Liver (tissue), 9 donors: ENCODE measurements around the gene SH3D21. TPM values are rescaled to one million over a fixed set of nuclear protein-coding genes. Genes with fewer than 3 reads are reported as not detected.

Source experiments
- DNase-seq: peaks from one replicate; pipeline ENCODE4 v3.0.0-alpha.2; 2017; ENCODE audit warnings: low spot score
- H3K27ac ChIP-seq, 2 donors: one replicate each; pipeline ENCODE4 v1.7.0; 2013; ENCODE audit warnings: inconsistent platforms in 2 of 2, low read length in 2 of 2, control low read depth in 1 of 2, low read depth in 1 of 2, mild to moderate bottlenecking in 1 of 2
- H3K27me3 ChIP-seq, 4 donors: one replicate each; pipeline versions ENCODE4 v1.6.1 to v1.7.0; 2013; ENCODE audit warnings: low read length in 3 of 4, inconsistent platforms in 1 of 4, mild to moderate bottlenecking in 1 of 4, moderate library complexity in 1 of 4; ENCODE audit not compliant: control insufficient read depth in 4 of 4, insufficient read depth in 4 of 4
- H3K36me3 ChIP-seq, 4 donors: one replicate each; pipeline versions ENCODE4 v1.6.1 to v1.7.0; 2013; ENCODE audit warnings: low read length in 3 of 4, mild to moderate bottlenecking in 3 of 4, low read depth in 1 of 4, moderate library complexity in 1 of 4; ENCODE audit not compliant: control insufficient read depth in 4 of 4, insufficient read depth in 3 of 4
- H3K4me1 ChIP-seq, 4 donors: one replicate each; pipeline versions ENCODE4 v1.6.1 to v1.7.0; 2013; ENCODE audit warnings: low read length in 3 of 4, mild to moderate bottlenecking in 3 of 4, moderate library complexity in 1 of 4; ENCODE audit not compliant: control insufficient read depth in 4 of 4, insufficient read depth in 4 of 4
- H3K4me3 ChIP-seq, 3 donors: one replicate each; pipeline versions ENCODE4 v1.6.1 to v1.7.0; 2013; ENCODE audit warnings: low read length in 3 of 3, control low read depth in 1 of 3, low read depth in 1 of 3, mild to moderate bottlenecking in 1 of 3
- H3K9ac ChIP-seq, 2 donors: one replicate each; pipeline ENCODE4 v1.7.0; 2013; ENCODE audit warnings: low read length in 2 of 2, mild to moderate bottlenecking in 2 of 2, moderate library complexity in 2 of 2, control low read depth in 1 of 2, low read depth in 1 of 2
- H3K9me3 ChIP-seq, 4 donors: one replicate each; pipeline versions ENCODE4 v1.6.1 to v1.7.0; 2013; ENCODE audit warnings: low read length in 3 of 4; ENCODE audit not compliant: control insufficient read depth in 4 of 4
- EGR1 ChIP-seq, 2 donors: IDR thresholded peaks; 2 replicates each; pipeline ENCODE4 v1.6.1; 2016 to 2018; ENCODE audit warnings: antibody characterized with exemption in 2 of 2, low read depth in 2 of 2
- FOXA1 ChIP-seq: IDR thresholded peaks from 2 replicates; pipeline ENCODE4 v1.6.1; 2016; ENCODE audit warnings: antibody characterized with exemption
- FOXA2 ChIP-seq: IDR thresholded peaks from 2 replicates; pipeline ENCODE4 v1.6.1; 2016; ENCODE audit warnings: antibody characterized with exemption
- HNF4G ChIP-seq: IDR thresholded peaks from 2 replicates; pipeline ENCODE4 v1.6.1; 2016; ENCODE audit warnings: antibody characterized with exemption
- JUND ChIP-seq, 2 donors: IDR thresholded peaks; 2 replicates each; pipeline ENCODE4 v1.6.1; 2016; ENCODE audit warnings: antibody characterized with exemption in 2 of 2
- NR2F2 ChIP-seq: IDR thresholded peaks from 2 replicates; pipeline ENCODE4 v1.6.1; 2016; ENCODE audit warnings: antibody characterized with exemption
- RAD21 ChIP-seq, 2 donors: IDR thresholded peaks; 2 replicates each; pipeline ENCODE4 v1.6.1; 2016; ENCODE audit warnings: antibody characterized with exemption in 2 of 2, mild to moderate bottlenecking in 2 of 2
- RXRA ChIP-seq, 2 donors: IDR thresholded peaks; 2 replicates each; pipeline ENCODE4 v1.6.1; 2017 to 2018; ENCODE audit warnings: antibody characterized with exemption in 2 of 2, mild to moderate bottlenecking in 1 of 2
- SP1 ChIP-seq: IDR thresholded peaks from 2 replicates; pipeline ENCODE4 v1.6.1; 2018; ENCODE audit warnings: antibody characterized with exemption, mild to moderate bottlenecking
- TAF1 ChIP-seq: conservative IDR thresholded peaks from 2 replicates; pipeline ENCODE4 v1.6.1; 2016; ENCODE audit warnings: antibody characterized with exemption, mild to moderate bottlenecking
- YY1 ChIP-seq: IDR thresholded peaks from 2 replicates; pipeline ENCODE4 v1.6.1; 2016; ENCODE audit warnings: antibody characterized with exemption, mild to moderate bottlenecking
- WGBS: extraction: QIAGEN DNeasy Blood & Tissue Kit; methylation state at CpG from one replicate; pipeline ENCODE4 v1.1.7; 2013; 5-methylcytosine and 5-hydroxymethylcytosine counted together
- polyA plus RNA-seq, 2 donors: library from polyadenylated mRNA; stranded (reverse) in 1 of 2; unstranded in 1 of 2; fragments of 200-250 nt in 1 of 2; fragments of >200 nt in 1 of 2; fragmentation: Nextera tagmentation in 1 of 2; extraction: Ambion mirVana in 1 of 2; gene quantifications; one replicate each; pipeline versions ENCODE4 v1.2.1 to v1.2.3, GENCODE V29; 2013 to 2015
- total RNA-seq, 2 donors: library from RNA; depleted of rRNA; stranded (reverse); fragments of >200 nt; gene quantifications; one replicate each; pipeline ENCODE4 v1.2.3, GENCODE V29; 2014
- TF ChIP-seq, protein P1 (sequence below): IDR thresholded peaks from 2 replicates; pipeline ENCODE4 v1.6.1; 2016; ENCODE audit warnings: antibody characterized with exemption
- TF ChIP-seq, protein P2 (sequence below): IDR thresholded peaks from 2 replicates; pipeline ENCODE4 v1.6.1; 2016; ENCODE audit warnings: antibody characterized with exemption, mild to moderate bottlenecking
- TF ChIP-seq, protein P3 (sequence below): IDR thresholded peaks from 2 replicates; pipeline ENCODE4 v1.6.1; 2016; ENCODE audit warnings: antibody characterized with exemption
- TF ChIP-seq, protein P4 (sequence below): fragments of 150-350 bp; IDR thresholded peaks from 2 replicates; pipeline ENCODE4 v1.5.1; 2017; ENCODE audit warnings: improper control_type of control experiment, low read depth, low read length; ENCODE audit not compliant: missing input control
- TF ChIP-seq, protein P5 (sequence below): IDR thresholded peaks from 2 replicates; pipeline ENCODE4 v1.6.1; 2016; ENCODE audit warnings: antibody characterized with exemption
- donor health status: healthy.
- donor health status: healthy.
- donor health status: healthy.
- donor health status: healthy.
- donor health status: healthy.

Gene SH3D21
- total and polyA plus RNA-seq, 4 donors, result 0.29 to 1.0 (median 0.41) TPM

DNA sequence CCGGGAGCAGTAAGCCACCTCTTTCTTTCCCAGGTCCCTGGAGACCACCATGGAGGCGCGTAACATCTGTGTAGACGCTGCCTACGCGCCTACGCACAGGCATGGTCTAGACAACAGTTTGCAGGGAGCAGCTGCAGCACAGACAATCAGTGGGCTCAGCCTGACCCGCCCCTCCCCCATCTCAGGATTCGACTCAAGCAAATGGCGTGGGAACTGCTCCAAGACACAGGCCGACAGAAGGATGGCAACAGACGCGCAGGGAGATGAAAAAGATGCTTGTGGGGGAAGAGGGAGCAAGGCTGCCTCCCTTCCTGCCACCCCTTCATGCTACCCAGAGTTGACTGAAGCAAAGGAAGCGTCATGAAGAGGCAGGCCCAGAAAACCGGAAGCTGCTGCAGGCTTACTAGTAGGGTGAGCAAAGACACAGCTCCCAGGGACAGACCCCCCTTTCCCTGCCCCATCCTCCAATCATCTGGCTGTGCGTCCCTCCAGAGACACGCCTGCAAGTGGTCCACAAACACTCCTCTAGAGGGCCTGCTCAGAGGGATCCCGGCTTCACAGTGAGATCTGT lies 60.0 kb downstream of the SH3D21 start (continued):
- TF ChIP-seq, protein P1, sequence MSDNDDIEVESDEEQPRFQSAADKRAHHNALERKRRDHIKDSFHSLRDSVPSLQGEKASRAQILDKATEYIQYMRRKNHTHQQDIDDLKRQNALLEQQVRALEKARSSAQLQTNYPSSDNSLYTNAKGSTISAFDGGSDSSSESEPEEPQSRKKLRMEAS, result no peak

DNA sequence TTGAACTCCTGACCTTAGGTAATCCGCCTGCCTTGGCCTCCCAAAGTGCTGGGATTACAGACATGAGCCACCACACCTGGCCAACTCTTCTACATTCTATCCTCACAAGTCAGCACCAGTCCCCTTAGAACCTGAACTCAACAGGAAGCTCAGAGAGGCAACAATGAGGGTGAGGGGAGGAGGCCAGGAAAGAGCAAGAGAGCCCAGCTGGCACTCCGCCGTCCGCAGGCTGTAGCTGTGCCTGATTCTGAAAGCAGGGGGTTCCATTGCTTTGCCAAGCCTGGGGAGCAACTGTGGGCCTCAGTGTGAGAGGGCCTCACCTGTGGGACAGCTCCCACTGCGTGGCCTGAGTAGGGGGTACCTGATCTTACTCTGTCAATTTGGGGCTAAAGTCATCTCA lies 60.9 kb downstream of the SH3D21 start:
- Histone ChIP-seq H3K36me3 (peaks cover 0 to 13% (median 8%) of the 10 kb centered on the region in 4 donors), H3K9ac (no peak overlapping the region), H3K27ac (peak overlapping the region in 1 of 2 donors; percentile 33), H3K4me1 (peaks cover 0 to 9% (median 4%) of the 10 kb centered on the region in 4 donors), H3K4me3 (no peak overlapping the region), H3K9me3 (no peaks in the 10 kb centered on the region), H3K27me3 (no peaks in the 10 kb centered on the region)
- no peak for DNase-seq
- 85% methylated on average over 5 of the region's 5 CpGs for WGBS
- TF ChIP-seq NR2F2 (no peak), TAF1 (no peak), HNF4G (no peak)

DNA sequence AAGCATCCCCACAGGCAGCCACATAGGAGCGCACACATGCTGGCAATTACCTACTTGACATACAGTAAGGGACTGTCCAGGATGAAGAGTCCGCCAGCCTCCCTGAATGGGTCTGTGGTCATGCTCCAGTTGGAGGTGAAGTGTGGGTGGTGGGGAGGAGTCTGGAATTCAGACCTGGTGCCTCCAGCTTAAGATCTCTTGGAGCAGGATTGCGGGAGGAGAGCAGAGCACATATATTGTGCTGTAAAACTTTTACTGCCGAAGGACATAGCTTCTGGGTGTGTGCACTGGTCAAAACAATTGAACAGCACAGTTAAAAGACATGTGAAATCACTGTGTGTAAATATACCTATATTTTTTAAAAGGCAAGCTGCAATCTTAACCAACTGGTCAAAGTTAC lies 61.6 kb downstream of the SH3D21 start:
- Histone ChIP-seq H3K4me3 (no peak overlapping the region), H3K27me3 (no peaks in the 10 kb centered on the region), H3K36me3 (peaks cover 0 to 7% (median 3%) of the 10 kb centered on the region in 4 donors), H3K9ac (no peak overlapping the region), H3K4me1 (peaks cover 0 to 13% (median 5%) of the 10 kb centered on the region in 4 donors), H3K27ac (no peak overlapping the region), H3K9me3 (no peaks in the 10 kb centered on the region)
- WGBS, result 93% methylated on average over 4 of the region's 4 CpGs
- no peak for DNase-seq
- TF ChIP-seq HNF4G, result no peak
- TF ChIP-seq, protein P2, sequence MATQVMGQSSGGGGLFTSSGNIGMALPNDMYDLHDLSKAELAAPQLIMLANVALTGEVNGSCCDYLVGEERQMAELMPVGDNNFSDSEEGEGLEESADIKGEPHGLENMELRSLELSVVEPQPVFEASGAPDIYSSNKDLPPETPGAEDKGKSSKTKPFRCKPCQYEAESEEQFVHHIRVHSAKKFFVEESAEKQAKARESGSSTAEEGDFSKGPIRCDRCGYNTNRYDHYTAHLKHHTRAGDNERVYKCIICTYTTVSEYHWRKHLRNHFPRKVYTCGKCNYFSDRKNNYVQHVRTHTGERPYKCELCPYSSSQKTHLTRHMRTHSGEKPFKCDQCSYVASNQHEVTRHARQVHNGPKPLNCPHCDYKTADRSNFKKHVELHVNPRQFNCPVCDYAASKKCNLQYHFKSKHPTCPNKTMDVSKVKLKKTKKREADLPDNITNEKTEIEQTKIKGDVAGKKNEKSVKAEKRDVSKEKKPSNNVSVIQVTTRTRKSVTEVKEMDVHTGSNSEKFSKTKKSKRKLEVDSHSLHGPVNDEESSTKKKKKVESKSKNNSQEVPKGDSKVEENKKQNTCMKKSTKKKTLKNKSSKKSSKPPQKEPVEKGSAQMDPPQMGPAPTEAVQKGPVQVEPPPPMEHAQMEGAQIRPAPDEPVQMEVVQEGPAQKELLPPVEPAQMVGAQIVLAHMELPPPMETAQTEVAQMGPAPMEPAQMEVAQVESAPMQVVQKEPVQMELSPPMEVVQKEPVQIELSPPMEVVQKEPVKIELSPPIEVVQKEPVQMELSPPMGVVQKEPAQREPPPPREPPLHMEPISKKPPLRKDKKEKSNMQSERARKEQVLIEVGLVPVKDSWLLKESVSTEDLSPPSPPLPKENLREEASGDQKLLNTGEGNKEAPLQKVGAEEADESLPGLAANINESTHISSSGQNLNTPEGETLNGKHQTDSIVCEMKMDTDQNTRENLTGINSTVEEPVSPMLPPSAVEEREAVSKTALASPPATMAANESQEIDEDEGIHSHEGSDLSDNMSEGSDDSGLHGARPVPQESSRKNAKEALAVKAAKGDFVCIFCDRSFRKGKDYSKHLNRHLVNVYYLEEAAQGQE, result no peak
- TF ChIP-seq EGR1 (IDR thresholded peaks at IDR 0.05; ENCODE audit: low read depth in 2 of 2), result no peak
- TF ChIP-seq, protein P1, result no peak
- no peak for TF ChIP-seq FOXA2
- no peak for TF ChIP-seq JUND (IDR thresholded peaks at IDR 0.05)
- TF ChIP-seq, protein P3, sequence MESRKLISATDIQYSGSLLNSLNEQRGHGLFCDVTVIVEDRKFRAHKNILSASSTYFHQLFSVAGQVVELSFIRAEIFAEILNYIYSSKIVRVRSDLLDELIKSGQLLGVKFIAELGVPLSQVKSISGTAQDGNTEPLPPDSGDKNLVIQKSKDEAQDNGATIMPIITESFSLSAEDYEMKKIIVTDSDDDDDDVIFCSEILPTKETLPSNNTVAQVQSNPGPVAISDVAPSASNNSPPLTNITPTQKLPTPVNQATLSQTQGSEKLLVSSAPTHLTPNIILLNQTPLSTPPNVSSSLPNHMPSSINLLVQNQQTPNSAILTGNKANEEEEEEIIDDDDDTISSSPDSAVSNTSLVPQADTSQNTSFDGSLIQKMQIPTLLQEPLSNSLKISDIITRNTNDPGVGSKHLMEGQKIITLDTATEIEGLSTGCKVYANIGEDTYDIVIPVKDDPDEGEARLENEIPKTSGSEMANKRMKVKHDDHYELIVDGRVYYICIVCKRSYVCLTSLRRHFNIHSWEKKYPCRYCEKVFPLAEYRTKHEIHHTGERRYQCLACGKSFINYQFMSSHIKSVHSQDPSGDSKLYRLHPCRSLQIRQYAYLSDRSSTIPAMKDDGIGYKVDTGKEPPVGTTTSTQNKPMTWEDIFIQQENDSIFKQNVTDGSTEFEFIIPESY, result no peak
- TF ChIP-seq NR2F2, result no peak
- TF ChIP-seq TAF1, result no peak
- no peak for TF ChIP-seq YY1
- no peak for TF ChIP-seq SP1
- TF ChIP-seq, protein P4, sequence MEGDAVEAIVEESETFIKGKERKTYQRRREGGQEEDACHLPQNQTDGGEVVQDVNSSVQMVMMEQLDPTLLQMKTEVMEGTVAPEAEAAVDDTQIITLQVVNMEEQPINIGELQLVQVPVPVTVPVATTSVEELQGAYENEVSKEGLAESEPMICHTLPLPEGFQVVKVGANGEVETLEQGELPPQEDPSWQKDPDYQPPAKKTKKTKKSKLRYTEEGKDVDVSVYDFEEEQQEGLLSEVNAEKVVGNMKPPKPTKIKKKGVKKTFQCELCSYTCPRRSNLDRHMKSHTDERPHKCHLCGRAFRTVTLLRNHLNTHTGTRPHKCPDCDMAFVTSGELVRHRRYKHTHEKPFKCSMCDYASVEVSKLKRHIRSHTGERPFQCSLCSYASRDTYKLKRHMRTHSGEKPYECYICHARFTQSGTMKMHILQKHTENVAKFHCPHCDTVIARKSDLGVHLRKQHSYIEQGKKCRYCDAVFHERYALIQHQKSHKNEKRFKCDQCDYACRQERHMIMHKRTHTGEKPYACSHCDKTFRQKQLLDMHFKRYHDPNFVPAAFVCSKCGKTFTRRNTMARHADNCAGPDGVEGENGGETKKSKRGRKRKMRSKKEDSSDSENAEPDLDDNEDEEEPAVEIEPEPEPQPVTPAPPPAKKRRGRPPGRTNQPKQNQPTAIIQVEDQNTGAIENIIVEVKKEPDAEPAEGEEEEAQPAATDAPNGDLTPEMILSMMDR, result no peak
- TF ChIP-seq RXRA (IDR thresholded peaks at IDR 0.05), result no peak
- TF ChIP-seq FOXA1, result no peak
- TF ChIP-seq, protein P5, sequence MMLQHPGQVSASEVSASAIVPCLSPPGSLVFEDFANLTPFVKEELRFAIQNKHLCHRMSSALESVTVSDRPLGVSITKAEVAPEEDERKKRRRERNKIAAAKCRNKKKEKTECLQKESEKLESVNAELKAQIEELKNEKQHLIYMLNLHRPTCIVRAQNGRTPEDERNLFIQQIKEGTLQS, result no peak
- no peak for TF ChIP-seq RAD21 (IDR thresholded peaks at IDR 0.05)
